CD4-positive, alpha-beta T cell treated with Interleukin-4 for 4 hours (primary cell): ENCODE results near the gene TMEM259.

Source experiments
- DNase-seq: peaks from one replicate; pipeline ENCODE4 v3.0.0-alpha.2; 2020

TMEM259 gene

GRCh38 chr19:1055028-1055425 lies 34.1 kb upstream of the TMEM259 start:
- DNase-seq, result no peak

GRCh38 chr19:1054102-1055027 lies 33.4 kb upstream of the TMEM259 start:
- no peak for DNase-seq

- no peak for DNase-seq
Measured at GRCh38 chr19:1053176-1054101, 32.5 kb upstream of the TMEM259 start.

GRCh38 chr19:1052349-1052975 lies 31.5 kb upstream of the TMEM259 start:
- no peak for DNase-seq

- DNase-seq, result no peak
Measured at GRCh38 chr19:1051791-1052190, 30.9 kb upstream of the TMEM259 start.

- no peak for DNase-seq
Measured at GRCh38 chr19:1050989-1051788, 30.3 kb upstream of the TMEM259 start.

GRCh38 chr19:1049800-1050199 lies 28.9 kb upstream of the TMEM259 start:
- DNase-seq, result no peak

- DNase-seq, result no peak
Measured at GRCh38 chr19:1049106-1049505, 28.2 kb upstream of the TMEM259 start.

GRCh38 chr19:1047696-1048147 lies 26.8 kb upstream of the TMEM259 start:
- no peak for DNase-seq

- DNase-seq, result no peak
Measured at GRCh38 chr19:1046836-1047695, 26.1 kb upstream of the TMEM259 start.

GRCh38 chr19:1046117-1046626 lies 25.2 kb upstream of the TMEM259 start:
- DNase-seq, result no peak

- DNase-seq, result peak; percentile 53
Measured at GRCh38 chr19:1045247-1045603, 24.3 kb upstream of the TMEM259 start.

- DNase-seq, result no peak
Measured at GRCh38 chr19:1042689-1043511, 22.0 kb upstream of the TMEM259 start.

- DNase-seq, result no peak
Measured at GRCh38 chr19:1041835-1042685, 21.1 kb upstream of the TMEM259 start.

GRCh38 chr19:1041272-1041834 lies 20.4 kb upstream of the TMEM259 start:
- no peak for DNase-seq

- DNase-seq, result peak; percentile 97
Measured at GRCh38 chr19:1040476-1041271, 19.8 kb upstream of the TMEM259 start.

- peak; percentile 99 for DNase-seq
Measured at GRCh38 chr19:1039646-1040475, 18.9 kb upstream of the TMEM259 start, which contains the start of gene ABCA7. Gene ABCA7, plus strand, starts transcription at chr19:1040107. Its CDS starts 1,255 bp downstream, at chr19:1041362.
